Hepatocyte (in vitro differentiated cells): Measurements from ENCODE around the gene FOXA2. TPM values are rescaled to one million over a fixed set of nuclear protein-coding genes. Genes with fewer than 3 reads are reported as not detected.
A peak's percentile ranks its signal among the peaks of the same experiment; 100 is the strongest.
"Not testable (repeated sequence)": the region's sequence is repeated elsewhere in the genome, so short reads cannot be mapped to it uniquely, and the experiment has no call there.

Source experiments
- DNase-seq: peaks from one replicate; pipeline ENCODE4 v3.0.0-alpha.2; 2016; ENCODE audit warnings: low spot score
- H2AFZ ChIP-seq: fragments of 200-600 bp; sonication (generic); 2 replicates; pipeline ENCODE4 v1.6.0; 2016; ENCODE audit warnings: antibody characterized with exemption, mild to moderate bottlenecking
- H3K27ac ChIP-seq: fragments of 200-600 bp; sonication (generic); 2 replicates; pipeline ENCODE4 v1.5.1; 2016; ENCODE audit warnings: mild to moderate bottlenecking
- H3K27me3 ChIP-seq: fragments of 200-600 bp; sonication (generic); 2 replicates; pipeline ENCODE4 v1.6.1; 2016
- H3K36me3 ChIP-seq: fragments of 200-600 bp; sonication (generic); replicated peaks from 2 replicates; pipeline ENCODE4 v1.5.1; 2016; ENCODE audit warnings: low read depth; ENCODE audit not compliant: insufficient read depth
- H3K4me1 ChIP-seq: fragments of 200-600 bp; sonication (generic); 2 replicates; pipeline ENCODE4 v1.5.1; 2016; ENCODE audit warnings: mild to moderate bottlenecking, moderate library complexity; ENCODE audit not compliant: insufficient read depth
- H3K4me2 ChIP-seq: fragments of 200-600 bp; sonication (generic); 2 replicates; pipeline ENCODE4 v1.6.0; 2016
- H3K4me3 ChIP-seq: fragments of 200-600 bp; sonication (generic); 2 replicates; pipeline ENCODE4 v1.5.1; 2016; ENCODE audit warnings: mild to moderate bottlenecking
- H3K79me2 ChIP-seq: fragments of 200-600 bp; sonication (generic); 2 replicates; pipeline ENCODE4 v1.6.0; 2017; ENCODE audit warnings: mild to moderate bottlenecking
- H3K9me2 ChIP-seq: fragments of 200-600 bp; sonication (generic); replicated peaks from 2 replicates; pipeline ENCODE4 v1.6.0; 2017; ENCODE audit warnings: mild to moderate bottlenecking; ENCODE audit not compliant: insufficient read depth
- H3K9me3 ChIP-seq: fragments of 200-600 bp; sonication (generic); 2 replicates; pipeline ENCODE4 v1.5.1; 2016; ENCODE audit warnings: low read depth, mild to moderate bottlenecking
- H4K20me1 ChIP-seq: fragments of 200-600 bp; sonication (generic); 2 replicates; pipeline ENCODE4 v1.6.0; 2016; ENCODE audit warnings: mild to moderate bottlenecking; ENCODE audit not compliant: insufficient read depth, poor library complexity, severe bottlenecking
- EZH2 ChIP-seq: fragments of 200-600 bp; sonication (generic); IDR thresholded peaks from 2 replicates; pipeline ENCODE4 v1.6.1; 2016; ENCODE audit warnings: antibody characterized with exemption, mild to moderate bottlenecking, borderline replicate concordance
- EZH2phosphoT487 ChIP-seq: fragments of 200-600 bp; sonication (generic); IDR thresholded peaks from one replicate; pipeline ENCODE4 v1.6.1; 2018; ENCODE audit warnings: antibody characterized with exemption, mild to moderate bottlenecking, low read depth, moderate library complexity; ENCODE audit not compliant: unreplicated experiment, severe bottlenecking
- WGBS: methylation state at CpG from one replicate; pipeline ENCODE4 v1.1.6; 2016; ENCODE audit warnings: low lambda C conversion rate; ENCODE audit errors: missing lambda C conversion rate; 5-methylcytosine and 5-hydroxymethylcytosine counted together
- polyA plus RNA-seq: library from polyadenylated mRNA; unstranded; fragments of >200 nt; fragmentation: Nextera tagmentation; extraction: Ambion mirVana; gene quantifications from 2 replicates; pipeline ENCODE4 v1.2.1, GENCODE V29; 2016
- total RNA-seq: library from RNA; depleted of rRNA; stranded (reverse); fragments of >200 nt; gene quantifications from 2 replicates; pipeline ENCODE4 v1.2.3, GENCODE V29; 2014
- TF ChIP-seq, protein P1 (sequence below): fragments of 200-600 bp; sonication (generic); IDR thresholded peaks from 2 replicates; pipeline ENCODE4 v1.5.1; 2016; ENCODE audit warnings: antibody characterized with exemption, mild to moderate bottlenecking; ENCODE audit not compliant: poor library complexity

Gene FOXA2
- total and polyA plus RNA-seq, 2 experiments from 2014 or later = 7.9 to 13.3 TPM

GRCh38 chr20:22601361-22602141 lies 17.2 kb upstream of the FOXA2 start:
- Histone ChIP-seq H2AFZ (no peak overlapping the region), H3K27ac (peak overlapping the region; percentile 53), H3K9me3 (no peaks in the 10 kb centered on the region), H3K79me2 (no peaks in the 10 kb centered on the region), H3K36me3 (no peaks in the 10 kb centered on the region), H3K4me1 (no peaks in the 10 kb centered on the region), H3K4me3 (no peak overlapping the region), H3K4me2 (no peak overlapping the region), H4K20me1 (no peaks in the 10 kb centered on the region), H3K9me2 (no peaks in the 10 kb centered on the region), H3K27me3 (peaks cover 5% of the 10 kb centered on the region)
- WGBS = 55% methylated on average over 2 of the region's 2 CpGs
- peak; percentile 34 for DNase-seq
- TF ChIP-seq EZH2 (no peak), EZH2phosphoT487 (no peak)
- TF ChIP-seq, protein P1, sequence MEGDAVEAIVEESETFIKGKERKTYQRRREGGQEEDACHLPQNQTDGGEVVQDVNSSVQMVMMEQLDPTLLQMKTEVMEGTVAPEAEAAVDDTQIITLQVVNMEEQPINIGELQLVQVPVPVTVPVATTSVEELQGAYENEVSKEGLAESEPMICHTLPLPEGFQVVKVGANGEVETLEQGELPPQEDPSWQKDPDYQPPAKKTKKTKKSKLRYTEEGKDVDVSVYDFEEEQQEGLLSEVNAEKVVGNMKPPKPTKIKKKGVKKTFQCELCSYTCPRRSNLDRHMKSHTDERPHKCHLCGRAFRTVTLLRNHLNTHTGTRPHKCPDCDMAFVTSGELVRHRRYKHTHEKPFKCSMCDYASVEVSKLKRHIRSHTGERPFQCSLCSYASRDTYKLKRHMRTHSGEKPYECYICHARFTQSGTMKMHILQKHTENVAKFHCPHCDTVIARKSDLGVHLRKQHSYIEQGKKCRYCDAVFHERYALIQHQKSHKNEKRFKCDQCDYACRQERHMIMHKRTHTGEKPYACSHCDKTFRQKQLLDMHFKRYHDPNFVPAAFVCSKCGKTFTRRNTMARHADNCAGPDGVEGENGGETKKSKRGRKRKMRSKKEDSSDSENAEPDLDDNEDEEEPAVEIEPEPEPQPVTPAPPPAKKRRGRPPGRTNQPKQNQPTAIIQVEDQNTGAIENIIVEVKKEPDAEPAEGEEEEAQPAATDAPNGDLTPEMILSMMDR = no peak

DNA sequence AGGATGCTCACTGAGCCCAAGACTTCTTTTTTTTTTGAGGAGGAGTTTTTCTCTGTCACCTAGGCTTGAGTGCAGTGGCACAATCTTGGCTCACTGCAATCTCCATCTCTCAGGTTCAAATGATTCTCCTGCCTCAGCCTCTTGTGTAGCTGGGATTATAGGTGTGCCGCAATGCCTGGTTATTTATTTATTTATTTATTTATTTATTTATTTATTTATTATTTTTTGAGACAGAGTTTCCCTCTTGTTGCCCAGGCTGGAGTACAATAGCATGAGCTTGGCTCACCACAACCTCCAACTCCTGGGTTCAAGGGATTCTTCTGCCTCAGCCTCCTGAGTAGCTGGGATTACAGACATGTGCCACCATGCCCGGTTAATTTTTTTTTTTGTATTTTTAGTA lies 14.9 kb upstream of the FOXA2 start:
- WGBS = 93% methylated on average over 2 of the region's 2 CpGs
- H3K9me2 ChIP-seq, H3K4me3 ChIP-seq: not testable (repeated sequence)

GRCh38 chr20:22597303-22597702 lies 12.9 kb upstream of the FOXA2 start:
- Histone ChIP-seq H4K20me1 (no peaks in the 10 kb centered on the region), H2AFZ (no peak overlapping the region), H3K4me3 (no peak overlapping the region), H3K4me2 (no peak overlapping the region), H3K79me2 (no peaks in the 10 kb centered on the region), H3K27me3 (peaks cover 32% of the 10 kb centered on the region), H3K27ac (no peak overlapping the region), H3K9me2 (no peaks in the 10 kb centered on the region), H3K4me1 (no peaks in the 10 kb centered on the region), H3K9me3 (no peaks in the 10 kb centered on the region), H3K36me3 (no peaks in the 10 kb centered on the region)
- TF ChIP-seq EZH2 = no peak
- TF ChIP-seq, protein P1 = no peak
- no peak for TF ChIP-seq EZH2phosphoT487
- no peak for DNase-seq
- 91% methylated on average over 1 of the region's 1 CpG for WGBS

More for the DNA sequence above, 14.9 kb upstream of the FOXA2 start:
- not testable (repeated sequence) for H3K9me3 ChIP-seq, H3K36me3 ChIP-seq, H4K20me1 ChIP-seq, H3K27ac ChIP-seq, H3K79me2 ChIP-seq, H3K4me1 ChIP-seq, H3K4me2 ChIP-seq, DNase-seq, H2AFZ ChIP-seq
- peaks cover 14% of the 10 kb centered on the region for H3K27me3 ChIP-seq

DNA sequence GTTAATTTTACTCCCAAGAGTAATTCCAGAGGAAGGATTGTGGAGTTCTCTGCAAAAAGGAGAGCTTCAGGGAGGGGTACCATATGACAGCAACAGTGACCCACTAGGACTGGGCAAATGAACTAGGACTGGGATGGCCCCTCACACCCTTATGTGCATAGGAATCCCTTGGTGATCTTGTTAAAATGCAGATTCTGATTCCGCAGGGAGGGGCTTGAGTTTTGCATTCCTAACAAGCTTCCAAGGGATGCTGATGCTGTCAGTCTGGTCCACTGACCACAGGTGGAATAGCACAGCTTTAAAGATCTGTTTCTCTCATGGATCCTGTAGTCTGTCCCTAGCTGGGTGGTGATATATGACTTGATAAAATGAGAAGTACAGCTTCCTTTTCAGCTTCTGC lies 6.3 kb upstream of the FOXA2 start:
- H3K27ac ChIP-seq = no peak overlapping the region
- H3K4me2 ChIP-seq = no peak overlapping the region
- no peaks in the 10 kb centered on the region for H4K20me1 ChIP-seq
- no peaks in the 10 kb centered on the region for H3K9me2 ChIP-seq
- TF ChIP-seq, protein P1 = no peak
- TF ChIP-seq EZH2 (no peak), EZH2phosphoT487 (no peak)
- H3K27me3 ChIP-seq = peaks cover 94% of the 10 kb centered on the region
- H3K4me1 ChIP-seq = peaks cover 3% of the 10 kb centered on the region
- H3K79me2 ChIP-seq = no peaks in the 10 kb centered on the region
- DNase-seq = no peak
- no peaks in the 10 kb centered on the region for H3K9me3 ChIP-seq
- no peaks in the 10 kb centered on the region for H3K36me3 ChIP-seq
- 36% methylated on average over 1 of the region's 1 CpG for WGBS
- H2AFZ ChIP-seq = no peak overlapping the region
- no peak overlapping the region for H3K4me3 ChIP-seq
